ENCODE measurements around the gene NANOG.
"Not testable (repeated sequence)": the region's sequence is repeated elsewhere in the genome, so short reads cannot be mapped to it uniquely, and the experiment has no call there.

The NANOG gene

GRCh38 chr12:7834701-7835100 lies 45.5 kb downstream of the NANOG start:
- no peak overlapping the region for H2BK15ac ChIP-seq (replicated peaks; ENCODE audit: low read depth)
- H3K4me2 ChIP-seq (ENCODE audit: low read length), result no peak overlapping the region
- H3K18ac ChIP-seq (ENCODE audit: low read length), result no peak overlapping the region
- H3K27ac ChIP-seq (ENCODE audit: low read depth, low read length), result no peak overlapping the region
- no peak overlapping the region for H2BK5ac ChIP-seq (ENCODE audit: low read length)
- H3K79me2 ChIP-seq (ENCODE audit: control insufficient read depth, insufficient read depth, low read length), result no peaks in the 10 kb centered on the region
- no peak overlapping the region for H3K4me3 ChIP-seq (ENCODE audit: low read length)
- no peak overlapping the region for H4K5ac ChIP-seq (ENCODE audit: low read length)
- no peaks in the 10 kb centered on the region for H3K4me1 ChIP-seq (ENCODE audit: control insufficient read depth, low read depth, low read length)
- no peak overlapping the region for H3K23ac ChIP-seq (ENCODE audit: low read length)
- H3K4ac ChIP-seq (ENCODE audit: low read depth, low read length), result no peak overlapping the region
- no peaks in the 10 kb centered on the region for H3K36me3 ChIP-seq (ENCODE audit: control insufficient read depth, insufficient read depth, low read length)
- no peak overlapping the region for H3K56ac ChIP-seq (ENCODE audit: low read length)
- WGBS (ENCODE audit: extremely low coverage, insufficient coverage, low lambda C conversion rate), result no CpG with 5 or more reads among the region's 1 CpG
- DNase-seq, result no peak
- no peaks in the 10 kb centered on the region for H3K27me3 ChIP-seq (ENCODE audit: insufficient read depth, low read length, poor library complexity)
- no peaks in the 10 kb centered on the region for H3K79me1 ChIP-seq (ENCODE audit: low read length)
- no peak overlapping the region for H3K9ac ChIP-seq (ENCODE audit: low read length)
- no peak overlapping the region for H2AK5ac ChIP-seq (ENCODE audit: low read length)
- no peak overlapping the region for H2BK120ac ChIP-seq (ENCODE audit: low read depth, low read length)
- H4K8ac ChIP-seq (ENCODE audit: low read depth, low read length), result no peak overlapping the region

- no peak overlapping the region for H3K4ac ChIP-seq (ENCODE audit: low read depth, low read length)
- H4K8ac ChIP-seq (ENCODE audit: low read depth, low read length), result no peak overlapping the region
- H3K18ac ChIP-seq (ENCODE audit: low read length), result no peak overlapping the region
- no peaks in the 10 kb centered on the region for H3K27me3 ChIP-seq (ENCODE audit: insufficient read depth, low read length, poor library complexity)
- WGBS (ENCODE audit: extremely low coverage, insufficient coverage, low lambda C conversion rate), result no CpG with 5 or more reads among the region's 9 CpGs
- no peak overlapping the region for H3K23ac ChIP-seq (ENCODE audit: low read length)
- no peaks in the 10 kb centered on the region for H3K36me3 ChIP-seq (ENCODE audit: control insufficient read depth, insufficient read depth, low read length)
- no peak overlapping the region for H2BK15ac ChIP-seq (replicated peaks; ENCODE audit: low read depth)
- no peak overlapping the region for H3K9ac ChIP-seq (ENCODE audit: low read length)
- no peak overlapping the region for H2BK120ac ChIP-seq (ENCODE audit: low read depth, low read length)
- no peak overlapping the region for H2BK5ac ChIP-seq (ENCODE audit: low read length)
- H3K79me1 ChIP-seq (ENCODE audit: low read length), result no peaks in the 10 kb centered on the region
- H3K27ac ChIP-seq (ENCODE audit: low read depth, low read length), result no peak overlapping the region
- no peak overlapping the region for H3K4me3 ChIP-seq (ENCODE audit: low read length)
- no peak overlapping the region for H4K5ac ChIP-seq (ENCODE audit: low read length)
- no peak overlapping the region for H3K56ac ChIP-seq (ENCODE audit: low read length)
- DNase-seq, result no peak
- H3K79me2 ChIP-seq (ENCODE audit: control insufficient read depth, insufficient read depth, low read length), result no peaks in the 10 kb centered on the region
- H3K4me1 ChIP-seq (ENCODE audit: control insufficient read depth, low read depth, low read length), result no peaks in the 10 kb centered on the region
- no peak overlapping the region for H3K4me2 ChIP-seq (ENCODE audit: low read length)
- H2AK5ac ChIP-seq (ENCODE audit: low read length), result no peak overlapping the region
Observed at GRCh38 chr12:7835116-7835515, 45.9 kb downstream of the NANOG start.

GRCh38 chr12:7835766-7836165 lies 46.6 kb downstream of the NANOG start:
- DNase-seq, result no peak
- H2BK5ac ChIP-seq (ENCODE audit: low read length), result no peak overlapping the region
- WGBS (ENCODE audit: extremely low coverage, insufficient coverage, low lambda C conversion rate), result no CpG with 5 or more reads among the region's 5 CpGs
- H3K9ac ChIP-seq (ENCODE audit: low read length), result no peak overlapping the region
- no peaks in the 10 kb centered on the region for H3K36me3 ChIP-seq (ENCODE audit: control insufficient read depth, insufficient read depth, low read length)
- no peak overlapping the region for H2BK15ac ChIP-seq (replicated peaks; ENCODE audit: low read depth)
- no peaks in the 10 kb centered on the region for H3K4me1 ChIP-seq (ENCODE audit: control insufficient read depth, low read depth, low read length)
- H4K8ac ChIP-seq (ENCODE audit: low read depth, low read length), result no peak overlapping the region
- no peaks in the 10 kb centered on the region for H3K79me2 ChIP-seq (ENCODE audit: control insufficient read depth, insufficient read depth, low read length)
- no peak overlapping the region for H3K4ac ChIP-seq (ENCODE audit: low read depth, low read length)
- H3K79me1 ChIP-seq (ENCODE audit: low read length), result no peaks in the 10 kb centered on the region
- peak overlapping the region; percentile 37 for H3K56ac ChIP-seq (ENCODE audit: low read length)
- H4K5ac ChIP-seq (ENCODE audit: low read length), result no peak overlapping the region
- H2AK5ac ChIP-seq (ENCODE audit: low read length), result no peak overlapping the region
- H2BK120ac ChIP-seq (ENCODE audit: low read depth, low read length), result no peak overlapping the region
- no peak overlapping the region for H3K18ac ChIP-seq (ENCODE audit: low read length)
- no peak overlapping the region for H3K27ac ChIP-seq (ENCODE audit: low read depth, low read length)
- H3K4me2 ChIP-seq (ENCODE audit: low read length), result no peak overlapping the region
- H3K27me3 ChIP-seq (ENCODE audit: insufficient read depth, low read length, poor library complexity), result no peaks in the 10 kb centered on the region
- no peak overlapping the region for H3K23ac ChIP-seq (ENCODE audit: low read length)
- no peak overlapping the region for H3K4me3 ChIP-seq (ENCODE audit: low read length)

GRCh38 chr12:7837366-7837765 lies 48.2 kb downstream of the NANOG start:
- no peak for DNase-seq
- Histone ChIP-seq H3K18ac (ENCODE audit: low read length) (no peak overlapping the region), H3K79me1 (ENCODE audit: low read length) (no peaks in the 10 kb centered on the region), H4K5ac (ENCODE audit: low read length) (no peak overlapping the region), H3K4me2 (ENCODE audit: low read length) (no peak overlapping the region), H4K8ac (ENCODE audit: low read depth, low read length) (no peak overlapping the region), H3K27ac (ENCODE audit: low read depth, low read length) (no peak overlapping the region), H3K4me1 (ENCODE audit: control insufficient read depth, low read depth, low read length) (no peaks in the 10 kb centered on the region), H3K56ac (ENCODE audit: low read length) (no peak overlapping the region), H3K27me3 (ENCODE audit: insufficient read depth, low read length, poor library complexity) (no peaks in the 10 kb centered on the region), H3K79me2 (ENCODE audit: control insufficient read depth, insufficient read depth, low read length) (no peaks in the 10 kb centered on the region), H2BK5ac (ENCODE audit: low read length) (no peak overlapping the region), H2BK120ac (ENCODE audit: low read depth, low read length) (no peak overlapping the region), H2BK15ac (replicated peaks; ENCODE audit: low read depth) (no peak overlapping the region), H3K9ac (ENCODE audit: low read length) (no peak overlapping the region), H3K36me3 (ENCODE audit: control insufficient read depth, insufficient read depth, low read length) (no peaks in the 10 kb centered on the region), H3K23ac (ENCODE audit: low read length) (no peak overlapping the region), H3K4ac (ENCODE audit: low read depth, low read length) (no peak overlapping the region), H2AK5ac (ENCODE audit: low read length) (no peak overlapping the region), H3K4me3 (ENCODE audit: low read length) (no peak overlapping the region)
- no CpG with 5 or more reads among the region's 6 CpGs for WGBS (ENCODE audit: extremely low coverage, insufficient coverage, low lambda C conversion rate)

GRCh38 chr12:7839226-7839625 lies 50.0 kb downstream of the NANOG start:
- DNase-seq; H3K4ac ChIP-seq (ENCODE audit: low read depth, low read length); H2AK5ac ChIP-seq (ENCODE audit: low read length); H2BK120ac ChIP-seq (ENCODE audit: low read depth, low read length); H3K79me2 ChIP-seq (ENCODE audit: control insufficient read depth, insufficient read depth, low read length); H3K23ac ChIP-seq (ENCODE audit: low read length); H3K18ac ChIP-seq (ENCODE audit: low read length); H3K36me3 ChIP-seq (ENCODE audit: control insufficient read depth, insufficient read depth, low read length); H4K8ac ChIP-seq (ENCODE audit: low read depth, low read length); H3K4me3 ChIP-seq (ENCODE audit: low read length); H2BK15ac ChIP-seq (replicated peaks; ENCODE audit: low read depth); H4K5ac ChIP-seq (ENCODE audit: low read length); H3K4me2 ChIP-seq (ENCODE audit: low read length); H3K4me1 ChIP-seq (ENCODE audit: control insufficient read depth, low read depth, low read length); H3K27ac ChIP-seq (ENCODE audit: low read depth, low read length); H3K9ac ChIP-seq (ENCODE audit: low read length); H3K79me1 ChIP-seq (ENCODE audit: low read length); H2BK5ac ChIP-seq (ENCODE audit: low read length); H3K27me3 ChIP-seq (ENCODE audit: insufficient read depth, low read length, poor library complexity): not testable (repeated sequence)
- no CpG with 5 or more reads among the region's 10 CpGs for WGBS (ENCODE audit: extremely low coverage, insufficient coverage, low lambda C conversion rate)
- peak overlapping the region; percentile 42 for H3K56ac ChIP-seq (ENCODE audit: low read length)

GRCh38 chr12:7839848-7840247 lies 50.6 kb downstream of the NANOG start:
- not testable (repeated sequence) for H3K4me1 ChIP-seq (ENCODE audit: control insufficient read depth, low read depth, low read length); H3K56ac ChIP-seq (ENCODE audit: low read length); H3K36me3 ChIP-seq (ENCODE audit: control insufficient read depth, insufficient read depth, low read length); H2BK15ac ChIP-seq (replicated peaks; ENCODE audit: low read depth); H3K18ac ChIP-seq (ENCODE audit: low read length); H3K79me2 ChIP-seq (ENCODE audit: control insufficient read depth, insufficient read depth, low read length); H3K4me2 ChIP-seq (ENCODE audit: low read length); H2BK5ac ChIP-seq (ENCODE audit: low read length); H3K27ac ChIP-seq (ENCODE audit: low read depth, low read length); H3K9ac ChIP-seq (ENCODE audit: low read length); H3K4ac ChIP-seq (ENCODE audit: low read depth, low read length); H2AK5ac ChIP-seq (ENCODE audit: low read length); H4K8ac ChIP-seq (ENCODE audit: low read depth, low read length); H3K4me3 ChIP-seq (ENCODE audit: low read length); H3K79me1 ChIP-seq (ENCODE audit: low read length); H3K27me3 ChIP-seq (ENCODE audit: insufficient read depth, low read length, poor library complexity); DNase-seq; H2BK120ac ChIP-seq (ENCODE audit: low read depth, low read length); H4K5ac ChIP-seq (ENCODE audit: low read length); H3K23ac ChIP-seq (ENCODE audit: low read length)
- WGBS (ENCODE audit: extremely low coverage, insufficient coverage, low lambda C conversion rate), result no CpG with 5 or more reads among the region's 7 CpGs
